Measurements from ENCODE around the gene MRC1.

GRCh38 chr10:17905491-17905890 is 96.3 kb downstream of the MRC1 start:
- TF ChIP-seq, protein P1, sequence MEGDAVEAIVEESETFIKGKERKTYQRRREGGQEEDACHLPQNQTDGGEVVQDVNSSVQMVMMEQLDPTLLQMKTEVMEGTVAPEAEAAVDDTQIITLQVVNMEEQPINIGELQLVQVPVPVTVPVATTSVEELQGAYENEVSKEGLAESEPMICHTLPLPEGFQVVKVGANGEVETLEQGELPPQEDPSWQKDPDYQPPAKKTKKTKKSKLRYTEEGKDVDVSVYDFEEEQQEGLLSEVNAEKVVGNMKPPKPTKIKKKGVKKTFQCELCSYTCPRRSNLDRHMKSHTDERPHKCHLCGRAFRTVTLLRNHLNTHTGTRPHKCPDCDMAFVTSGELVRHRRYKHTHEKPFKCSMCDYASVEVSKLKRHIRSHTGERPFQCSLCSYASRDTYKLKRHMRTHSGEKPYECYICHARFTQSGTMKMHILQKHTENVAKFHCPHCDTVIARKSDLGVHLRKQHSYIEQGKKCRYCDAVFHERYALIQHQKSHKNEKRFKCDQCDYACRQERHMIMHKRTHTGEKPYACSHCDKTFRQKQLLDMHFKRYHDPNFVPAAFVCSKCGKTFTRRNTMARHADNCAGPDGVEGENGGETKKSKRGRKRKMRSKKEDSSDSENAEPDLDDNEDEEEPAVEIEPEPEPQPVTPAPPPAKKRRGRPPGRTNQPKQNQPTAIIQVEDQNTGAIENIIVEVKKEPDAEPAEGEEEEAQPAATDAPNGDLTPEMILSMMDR (optimal IDR thresholded peaks at IDR 0.05 in 1 of 3, IDR thresholded peaks at IDR 0.05 in 1 of 3, conservative IDR thresholded peaks at IDR 0.05 in 1 of 3; ENCODE audit: extremely low read depth in 1 of 3, insufficient read depth in 2 of 3, low read length in 3 of 3): no peak
- TF ChIP-seq EZH2 (IDR thresholded peaks at IDR 0.05; ENCODE audit: low read length): no peak
